IMR-90 (cell line): ENCODE measurements around the gene MFSD2A.

Source experiments
- POLR2A ChIP-seq: IDR thresholded peaks from 2 replicates; pipeline ENCODE4 v1.6.1; 2012; ENCODE audit warnings: mild to moderate bottlenecking, low read depth, low read length
- RAD21 ChIP-seq: IDR thresholded peaks from 2 replicates; pipeline ENCODE4 v1.6.1; 2012; ENCODE audit warnings: low read length, improper control_type of control experiment
- RCOR1 ChIP-seq: IDR thresholded peaks from 2 replicates; pipeline ENCODE4 v1.6.1; 2012; ENCODE audit warnings: mild to moderate bottlenecking, low read length, improper control_type of control experiment; ENCODE audit not compliant: insufficient replicate concordance
- RFX5 ChIP-seq: IDR thresholded peaks from 2 replicates; pipeline ENCODE4 v1.8.0; 2012; ENCODE audit warnings: low read depth, mild to moderate bottlenecking, low read length, moderate library complexity
- SMC3 ChIP-seq: fragments of 150-350 bp; IDR thresholded peaks from 2 replicates; pipeline ENCODE4 v1.6.1; 2016; ENCODE audit warnings: low read depth, mild to moderate bottlenecking, antibody characterized with exemption, low read length, moderate library complexity
- TF ChIP-seq, protein P1 (sequence below): conservative IDR thresholded peaks from 2 replicates; pipeline ENCODE4 v1.5.1; 2012; ENCODE audit warnings: mild to moderate bottlenecking, low read depth, low read length, improper control_type of control experiment
- TF ChIP-seq, protein P2 (sequence below): fragments of 150-350 bp; IDR thresholded peaks from 2 replicates; pipeline ENCODE4 v1.6.1; 2017; ENCODE audit warnings: mild to moderate bottlenecking, antibody characterized with exemption, low read length, low read depth

DNA sequence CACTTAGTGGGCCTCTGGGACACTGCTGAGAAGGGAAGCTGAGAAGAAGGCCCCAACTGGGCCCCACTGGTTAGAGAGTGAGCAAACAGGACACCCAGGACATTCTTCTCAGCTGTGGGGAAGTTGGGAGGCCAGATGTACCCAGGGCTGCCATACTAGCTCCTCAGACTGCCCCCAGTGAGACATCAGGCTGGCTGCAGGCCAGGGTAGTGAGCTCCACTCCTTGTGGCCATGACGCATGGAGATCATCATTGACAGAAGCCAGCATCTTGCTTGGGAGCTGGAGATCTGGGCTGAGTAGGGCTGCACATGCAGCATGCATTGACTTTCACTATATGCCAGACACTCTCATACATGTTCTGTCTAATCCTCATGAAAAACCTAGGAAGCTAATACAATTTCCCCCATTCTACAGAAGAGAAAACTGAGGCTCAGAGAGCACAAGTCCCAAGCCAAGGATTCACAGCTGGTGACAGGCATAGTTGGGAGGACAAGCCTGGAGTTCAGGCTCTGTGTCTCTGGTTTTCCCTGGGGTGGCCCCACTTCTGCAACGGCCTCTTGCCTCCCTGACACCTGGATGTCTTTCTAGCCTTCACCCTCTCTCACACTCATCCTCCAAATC, 29.1 kb upstream of the MFSD2A start:
- no peak for TF ChIP-seq RAD21
- TF ChIP-seq, protein P1, sequence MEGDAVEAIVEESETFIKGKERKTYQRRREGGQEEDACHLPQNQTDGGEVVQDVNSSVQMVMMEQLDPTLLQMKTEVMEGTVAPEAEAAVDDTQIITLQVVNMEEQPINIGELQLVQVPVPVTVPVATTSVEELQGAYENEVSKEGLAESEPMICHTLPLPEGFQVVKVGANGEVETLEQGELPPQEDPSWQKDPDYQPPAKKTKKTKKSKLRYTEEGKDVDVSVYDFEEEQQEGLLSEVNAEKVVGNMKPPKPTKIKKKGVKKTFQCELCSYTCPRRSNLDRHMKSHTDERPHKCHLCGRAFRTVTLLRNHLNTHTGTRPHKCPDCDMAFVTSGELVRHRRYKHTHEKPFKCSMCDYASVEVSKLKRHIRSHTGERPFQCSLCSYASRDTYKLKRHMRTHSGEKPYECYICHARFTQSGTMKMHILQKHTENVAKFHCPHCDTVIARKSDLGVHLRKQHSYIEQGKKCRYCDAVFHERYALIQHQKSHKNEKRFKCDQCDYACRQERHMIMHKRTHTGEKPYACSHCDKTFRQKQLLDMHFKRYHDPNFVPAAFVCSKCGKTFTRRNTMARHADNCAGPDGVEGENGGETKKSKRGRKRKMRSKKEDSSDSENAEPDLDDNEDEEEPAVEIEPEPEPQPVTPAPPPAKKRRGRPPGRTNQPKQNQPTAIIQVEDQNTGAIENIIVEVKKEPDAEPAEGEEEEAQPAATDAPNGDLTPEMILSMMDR, result no peak
- TF ChIP-seq POLR2A, result no peak
- TF ChIP-seq RFX5, result no peak
- TF ChIP-seq, protein P2, sequence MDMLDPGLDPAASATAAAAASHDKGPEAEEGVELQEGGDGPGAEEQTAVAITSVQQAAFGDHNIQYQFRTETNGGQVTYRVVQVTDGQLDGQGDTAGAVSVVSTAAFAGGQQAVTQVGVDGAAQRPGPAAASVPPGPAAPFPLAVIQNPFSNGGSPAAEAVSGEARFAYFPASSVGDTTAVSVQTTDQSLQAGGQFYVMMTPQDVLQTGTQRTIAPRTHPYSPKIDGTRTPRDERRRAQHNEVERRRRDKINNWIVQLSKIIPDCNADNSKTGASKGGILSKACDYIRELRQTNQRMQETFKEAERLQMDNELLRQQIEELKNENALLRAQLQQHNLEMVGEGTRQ, result no peak
- TF ChIP-seq SMC3, result no peak
- no peak for TF ChIP-seq RCOR1
